SW 1271 (cell line): ENCODE data around the gene ATXN7L2.
A peak's percentile ranks its signal among the peaks of the same experiment; 100 is the strongest.

ENCODE experiments used
- DNase-seq, 2 experiments: peaks; one replicate each; lab custom pipeline; 2025; lab: John Stamatoyannopoulos, UW

Gene ATXN7L2

DNA sequence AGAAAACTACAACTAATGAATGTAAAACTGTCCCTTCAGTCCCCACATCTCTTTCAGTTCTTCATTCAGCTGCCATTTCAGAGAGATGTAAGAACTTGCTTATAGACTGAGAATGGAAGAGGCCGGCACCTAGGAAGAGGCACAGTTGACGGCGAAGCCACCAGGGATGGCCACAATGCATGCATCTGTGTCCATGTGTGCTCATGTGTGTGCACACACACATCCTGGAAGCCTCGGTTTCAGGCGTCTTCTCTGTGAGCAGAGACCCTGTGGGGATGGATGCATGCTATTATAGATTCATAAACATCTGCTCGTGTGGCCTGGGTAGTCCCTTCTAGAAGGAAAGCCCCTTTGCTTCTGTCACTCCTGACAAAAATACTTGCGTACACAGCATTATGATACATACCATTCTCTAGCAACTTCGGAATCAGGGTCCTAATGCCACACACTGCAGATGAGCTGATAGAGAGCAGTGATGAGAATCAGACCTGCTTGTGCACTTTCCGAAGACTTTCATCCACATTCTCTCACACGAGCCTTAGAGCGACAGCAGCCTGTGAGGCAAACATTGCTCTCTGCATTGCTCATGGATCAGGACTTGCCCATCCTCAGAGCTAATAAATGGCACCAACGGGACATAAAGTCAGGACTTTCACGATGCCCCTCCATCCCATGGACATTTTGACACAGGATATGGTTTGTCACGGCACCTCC lies 43.5 kb downstream of the ATXN7L2 start:
- DNase-seq: no peak

DNA sequence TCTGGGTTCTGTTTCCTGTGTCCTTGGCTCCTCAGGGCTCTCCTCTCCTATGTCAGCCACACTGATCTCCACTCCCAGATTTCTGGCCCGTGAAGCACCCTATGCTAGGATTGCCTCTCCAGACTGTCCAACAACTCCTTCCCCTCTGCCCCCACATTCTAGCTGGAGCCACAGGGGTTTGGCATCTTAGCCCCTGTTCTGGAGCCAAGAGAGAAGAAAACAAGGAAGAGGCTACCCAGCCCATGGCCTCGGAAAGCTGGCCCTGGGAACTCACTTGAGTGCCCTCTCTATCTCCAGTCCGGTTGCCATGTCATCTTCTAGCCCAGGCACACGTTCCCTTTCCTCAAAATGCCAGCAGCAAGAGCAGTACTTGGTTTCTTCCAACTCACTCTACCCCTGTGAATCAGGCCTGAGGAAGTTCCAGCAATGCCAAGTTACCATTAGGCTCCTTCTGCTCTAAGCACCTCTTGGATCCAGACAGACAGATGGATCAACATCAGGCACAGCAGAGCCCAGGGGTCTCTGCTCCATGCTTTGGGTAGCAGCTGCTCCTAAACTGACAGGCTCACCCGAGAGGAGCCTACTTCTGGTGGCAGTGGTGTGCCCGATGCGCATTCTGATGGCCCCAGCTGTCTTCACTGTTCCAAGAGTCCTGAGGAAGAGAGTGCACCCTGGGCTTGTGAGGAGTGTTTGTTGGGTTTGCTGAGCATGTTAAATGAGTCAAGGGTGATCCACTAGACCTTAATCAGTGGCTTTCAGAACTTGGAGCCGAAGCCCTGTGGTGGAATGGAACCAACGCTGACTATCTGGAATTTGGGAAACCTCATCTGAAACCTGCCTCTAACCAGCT lies 44.4 kb downstream of the ATXN7L2 start:
- no peak for DNase-seq

DNA sequence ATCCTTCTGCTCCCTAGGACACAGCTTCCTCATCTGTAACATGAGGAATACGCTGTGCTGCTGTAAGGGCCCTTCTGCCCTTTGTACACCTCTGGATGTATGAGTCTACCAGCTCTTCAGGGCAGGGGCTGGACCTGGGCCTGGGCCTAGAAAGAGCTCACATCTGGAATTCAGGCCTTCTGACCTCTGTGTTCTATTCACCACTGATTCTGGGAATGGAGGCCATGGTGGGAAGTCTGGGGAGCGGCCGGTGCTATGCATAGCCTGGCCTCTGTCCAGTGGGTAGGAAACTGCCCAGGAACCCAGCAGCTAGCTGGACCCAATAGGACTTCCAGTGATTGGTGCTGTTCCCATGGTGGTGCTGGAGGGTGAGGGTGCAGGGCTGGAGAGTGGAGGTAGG lies 45.0 kb downstream of the ATXN7L2 start:
- no peak for DNase-seq

DNA sequence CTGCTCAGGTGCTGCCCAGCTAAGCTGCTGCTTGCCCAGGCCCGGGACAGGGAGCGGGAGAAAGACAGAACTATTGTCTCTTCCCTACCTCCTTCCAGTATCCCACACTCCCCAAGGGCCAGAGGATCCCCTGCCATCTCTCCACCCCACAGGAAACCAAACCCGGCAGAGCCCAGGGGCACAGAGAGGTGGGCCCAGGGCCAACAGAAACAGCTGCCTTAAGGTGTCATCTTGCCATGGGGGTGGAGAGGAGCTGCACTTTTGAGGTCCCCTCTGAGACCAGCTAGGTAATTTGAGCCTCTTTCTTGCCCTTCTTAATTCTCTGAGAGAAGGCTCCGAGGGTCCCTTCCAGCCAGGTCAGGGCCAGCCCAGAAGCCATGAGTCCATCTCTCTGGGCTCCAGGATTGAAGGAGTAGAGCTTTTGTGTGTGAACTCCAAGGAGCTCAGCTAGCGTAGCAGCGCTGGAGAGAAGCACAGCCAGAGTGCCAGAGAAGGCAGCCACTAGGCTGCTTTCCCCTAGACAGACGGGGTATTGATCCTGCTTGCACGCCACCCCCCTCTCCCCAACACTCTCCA lies 46.3 kb downstream of the ATXN7L2 start:
- no peak for DNase-seq

DNA sequence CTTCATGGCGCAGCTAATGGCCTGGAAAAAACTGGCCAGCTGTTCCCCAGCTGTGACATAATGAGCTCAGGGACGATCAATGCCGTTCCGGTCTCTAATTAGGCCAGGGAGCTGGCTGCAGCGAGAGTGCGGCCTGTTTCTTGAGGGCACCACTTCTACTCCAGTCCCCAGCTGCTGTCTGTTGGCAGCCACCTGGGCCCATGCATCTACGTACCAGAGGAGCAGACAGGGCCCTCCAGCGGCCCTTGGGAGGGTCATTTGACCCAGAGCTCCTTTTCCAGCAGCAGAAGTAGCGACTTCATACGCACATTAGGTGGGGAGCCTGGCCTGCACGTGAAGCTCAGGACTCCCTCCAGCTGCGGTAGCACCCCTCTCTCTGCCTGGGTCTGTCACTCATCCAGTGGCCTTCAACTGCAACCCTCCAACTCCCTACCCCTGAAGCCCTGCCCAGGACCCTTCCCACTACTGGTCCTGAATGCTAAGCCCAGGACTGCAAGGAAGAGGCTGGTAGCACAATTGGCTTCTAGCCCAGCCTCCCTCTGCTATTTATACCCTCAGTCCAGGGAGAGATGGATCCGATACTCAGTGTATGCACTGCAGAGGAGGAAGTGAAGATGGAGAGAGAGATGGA lies 46.9 kb downstream of the ATXN7L2 start:
- no peak for DNase-seq

DNA sequence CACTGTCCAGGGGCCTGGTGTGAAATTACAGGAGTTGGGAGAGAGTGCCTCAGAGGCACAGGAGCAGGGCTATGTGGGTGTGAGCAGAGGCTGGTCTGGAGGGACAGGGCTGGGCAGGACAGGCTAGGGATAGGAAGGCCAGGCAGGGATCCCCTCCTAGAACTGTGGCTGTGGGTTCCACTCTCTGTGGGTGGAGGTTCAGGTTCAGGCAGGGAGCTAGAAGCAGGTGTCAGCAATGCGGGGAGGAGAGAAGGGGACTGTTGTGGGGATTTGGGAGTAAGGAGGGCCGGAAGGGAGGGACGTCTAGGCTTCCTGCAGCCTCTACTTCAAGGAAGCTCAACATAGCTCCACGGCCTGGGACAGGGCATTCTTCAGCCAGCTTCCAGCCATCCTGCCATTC lies 47.7 kb downstream of the ATXN7L2 start:
- no peak for DNase-seq

DNA sequence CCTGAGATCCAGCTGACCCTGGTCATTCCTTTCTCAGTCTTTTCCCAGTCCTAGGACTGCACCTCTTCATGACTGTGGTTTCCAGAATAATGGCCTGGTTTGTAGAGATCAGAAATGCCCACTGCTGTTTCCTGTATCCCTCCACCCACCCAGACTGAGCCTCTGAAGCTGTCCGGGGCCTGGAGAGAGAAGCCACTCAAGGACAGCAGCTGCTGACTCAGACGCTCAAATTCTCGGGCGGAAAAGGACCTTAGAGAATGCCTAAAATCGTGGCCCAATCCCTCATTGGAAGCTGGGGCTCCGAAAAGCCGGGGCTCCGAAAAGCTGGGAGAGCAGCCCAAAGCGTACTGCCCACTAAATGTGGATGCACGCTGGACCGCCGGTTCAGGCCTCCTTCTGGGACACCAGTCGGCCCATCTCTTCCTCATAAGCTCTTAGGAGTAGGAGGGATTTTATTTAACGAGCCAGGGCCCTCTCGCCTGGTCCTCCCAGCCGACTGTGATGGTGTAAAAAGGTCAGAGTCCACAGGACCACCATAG lies 48.2 kb downstream of the ATXN7L2 start:
- no peak for DNase-seq

DNA sequence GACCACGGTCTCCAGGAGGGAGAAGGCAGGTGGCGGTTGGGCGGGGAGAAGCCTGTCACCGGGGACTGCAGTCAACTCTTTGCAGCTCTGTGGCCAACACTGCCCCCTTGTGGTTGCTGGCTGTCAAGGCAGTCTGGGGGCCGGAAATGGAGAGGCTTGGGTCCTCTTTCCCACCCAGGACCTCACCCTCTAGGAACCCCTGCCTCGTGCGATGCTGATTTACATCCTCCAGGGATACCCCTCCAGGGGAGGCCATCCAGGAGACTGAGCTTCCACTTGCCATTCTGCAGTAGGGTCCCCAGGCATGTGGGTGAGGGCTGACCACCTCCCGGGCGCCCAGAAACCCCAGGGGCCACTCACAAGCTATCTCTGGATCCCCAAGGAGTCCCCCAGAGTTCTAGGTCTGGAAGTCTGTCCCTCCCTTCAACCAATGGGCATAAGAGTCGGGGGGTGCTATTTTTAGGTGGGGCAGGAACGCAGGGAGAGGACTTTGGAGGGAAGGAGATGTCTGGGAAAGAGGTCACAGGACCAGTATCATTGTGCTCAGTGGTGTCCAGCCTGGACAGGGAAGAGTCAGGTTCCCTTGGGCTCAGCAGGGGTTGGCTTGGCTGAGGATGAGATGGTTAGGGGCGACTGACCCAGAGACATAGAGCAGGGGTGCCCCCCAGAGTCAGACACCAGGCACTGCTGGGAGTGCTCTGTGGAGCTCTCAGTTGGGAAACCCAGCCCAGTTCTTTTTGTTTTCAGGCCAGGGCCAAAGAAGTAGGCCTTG lies 48.8 kb downstream of the ATXN7L2 start:
- DNase-seq: peak; percentile 10 to 29

DNA sequence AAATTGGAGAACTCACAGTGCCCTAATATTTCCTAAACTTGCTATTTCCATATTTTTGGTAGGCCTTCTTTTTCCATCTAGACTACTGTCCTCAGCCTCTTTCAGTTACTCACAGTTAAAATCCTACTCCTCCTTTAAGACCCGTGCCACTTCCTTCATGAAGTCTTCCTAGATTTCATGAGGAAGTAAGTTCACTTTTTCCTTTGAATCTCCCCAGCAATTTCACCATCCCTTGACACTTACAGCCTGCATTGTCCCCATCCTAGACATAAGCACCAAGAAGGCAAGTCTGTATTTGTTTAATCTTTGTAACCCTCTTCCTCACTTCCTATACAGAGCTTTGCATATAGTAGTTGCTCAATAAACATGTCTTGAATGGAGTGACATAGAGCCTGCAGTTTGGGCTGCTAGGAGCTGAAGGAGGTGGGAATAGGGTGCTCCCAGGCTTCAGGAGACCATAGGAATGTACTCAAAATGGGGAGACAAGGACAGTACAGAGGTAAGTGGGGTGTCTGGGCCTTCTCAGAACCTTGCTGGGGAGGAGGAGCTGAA lies 50.7 kb downstream of the ATXN7L2 start:
- no peak for DNase-seq

DNA sequence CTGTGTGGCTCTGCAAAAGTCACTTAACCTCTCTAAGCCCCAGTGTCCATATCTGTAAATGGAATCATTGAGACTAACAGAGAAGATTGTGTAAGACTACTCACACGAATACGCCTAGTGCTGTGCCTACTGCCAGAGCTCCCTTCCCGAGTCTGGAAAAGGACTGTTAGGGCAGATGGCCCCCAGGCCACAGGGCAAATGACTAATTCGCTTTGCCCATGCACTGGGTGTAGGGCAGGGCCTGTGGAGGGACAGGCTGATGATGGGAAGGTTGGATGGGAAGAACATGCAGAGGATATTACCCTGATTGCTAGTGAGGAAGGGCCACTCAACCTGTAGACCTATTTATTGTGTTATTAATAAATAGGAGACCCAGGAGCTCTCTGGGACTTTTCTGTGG lies 51.8 kb downstream of the ATXN7L2 start:
- no peak for DNase-seq

DNA sequence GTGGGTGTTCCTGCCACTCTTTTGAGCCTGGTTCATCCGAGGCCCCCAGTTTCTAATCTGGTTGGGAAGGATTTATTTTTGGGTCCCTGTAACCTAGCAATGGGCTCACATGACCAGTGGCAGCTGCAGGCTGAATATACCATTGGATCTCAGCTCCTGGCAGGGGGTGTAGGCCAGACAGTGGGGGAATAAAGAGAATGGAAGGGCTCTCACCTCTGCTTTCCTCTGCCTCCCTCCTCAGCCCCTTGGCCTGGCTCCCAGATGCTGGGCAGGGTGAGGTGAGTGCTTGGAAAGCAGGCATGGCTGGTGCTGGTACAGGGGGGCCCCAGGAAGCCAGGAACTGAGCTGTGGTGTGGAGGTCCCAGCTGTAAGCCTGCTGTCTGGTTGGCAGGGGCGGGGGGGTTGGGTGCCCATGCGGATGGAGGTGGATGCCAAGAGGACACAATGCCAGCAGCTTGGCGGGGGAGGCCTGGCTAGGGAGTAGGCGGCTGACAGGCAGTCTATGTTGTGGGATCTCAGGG lies 52.3 kb downstream of the ATXN7L2 start:
- no peak for DNase-seq

DNA sequence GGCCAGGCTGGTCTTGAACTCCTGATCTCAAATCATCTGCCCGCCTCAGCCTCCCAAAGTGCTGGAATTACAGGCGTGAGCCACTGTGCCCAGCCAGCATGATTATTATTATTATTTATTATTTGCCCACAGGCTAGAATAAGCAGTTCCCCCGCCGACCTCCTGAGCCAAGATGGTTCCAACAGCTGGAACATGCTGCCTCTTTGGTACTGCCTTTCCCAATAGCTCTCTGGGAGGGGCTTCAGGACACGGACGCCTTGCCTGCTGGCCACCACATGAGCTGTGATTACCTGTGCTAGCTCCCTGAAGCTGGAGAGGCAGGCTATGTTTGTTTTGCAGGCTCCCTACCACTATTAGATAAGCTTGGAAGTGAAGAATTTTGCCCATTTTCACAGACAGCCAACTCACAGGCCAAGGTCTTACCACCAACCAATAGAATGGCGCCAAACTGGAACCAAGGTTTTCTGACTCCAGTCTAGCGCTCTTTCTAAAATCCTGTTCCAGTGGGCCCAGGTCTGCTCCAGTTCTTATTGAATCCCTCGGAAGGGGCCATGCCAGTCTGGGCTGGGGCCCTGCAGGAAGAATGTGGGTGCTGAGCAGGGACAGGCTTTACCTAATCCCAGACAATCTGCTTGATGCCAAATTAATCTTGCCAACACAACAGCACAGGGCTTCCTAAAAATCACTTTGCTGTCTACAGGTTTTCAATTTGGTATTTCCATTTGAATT lies 53.9 kb downstream of the ATXN7L2 start:
- no peak for DNase-seq

DNA sequence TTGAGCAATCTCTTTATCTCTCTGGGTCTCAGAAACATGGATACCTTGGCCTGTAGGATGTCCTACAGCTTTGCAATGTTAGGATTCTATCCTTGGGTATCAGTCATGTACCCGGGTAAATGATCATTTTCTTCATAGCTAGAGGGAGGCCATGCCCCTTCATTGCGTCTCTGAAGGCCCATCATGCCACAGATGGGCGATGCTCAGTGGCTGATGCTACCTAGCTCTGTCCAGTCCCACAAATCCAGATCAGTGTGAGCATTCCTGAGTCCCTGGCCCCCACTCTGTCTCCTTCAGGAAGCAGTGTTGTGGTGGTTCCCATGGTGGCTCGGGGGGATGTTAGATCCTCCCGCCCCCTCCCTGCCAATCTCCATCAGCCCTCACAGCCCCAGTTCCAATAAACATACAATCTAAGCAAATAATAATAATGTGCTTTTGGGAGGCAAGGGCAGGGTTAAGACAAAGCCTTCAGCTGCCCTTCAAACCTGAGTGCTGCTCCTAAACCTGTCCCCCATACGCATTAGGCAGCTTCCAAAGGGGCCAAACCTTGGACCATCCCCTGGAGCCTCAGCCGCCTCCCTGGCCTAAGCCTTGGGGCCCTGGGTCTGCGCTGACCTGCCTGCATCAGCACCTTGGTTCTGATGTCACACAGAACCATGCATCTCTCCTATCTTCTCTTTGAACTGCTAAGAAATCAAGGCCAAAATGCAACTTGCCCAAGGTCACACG lies 55.3 kb downstream of the ATXN7L2 start:
- DNase-seq: no peak

DNA sequence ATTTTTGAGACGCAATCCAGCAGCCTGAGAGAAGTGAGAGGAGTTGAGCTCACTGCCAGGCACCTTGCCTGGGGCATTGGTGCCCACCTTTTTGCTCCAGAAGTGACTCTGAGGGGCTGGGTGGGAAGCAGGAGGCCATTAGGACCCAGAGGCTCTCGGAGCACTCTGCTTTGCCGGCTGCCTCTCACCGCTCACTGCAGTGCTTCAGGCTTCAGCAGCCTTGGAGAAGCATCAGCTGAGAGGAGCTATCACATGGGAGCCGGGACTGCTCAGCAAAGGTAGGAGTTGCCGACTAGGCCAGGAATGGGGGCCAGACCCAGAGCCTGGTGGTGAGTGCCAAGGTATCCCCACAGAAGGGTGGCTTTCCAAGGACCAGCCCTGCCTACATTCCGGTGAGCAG lies 56.0 kb downstream of the ATXN7L2 start, which contains the start of gene GPR61:
GPR61 (plus strand) TSS at position 197 of the 400 bp plus-strand sequence. CDS start 3,151 bp downstream, outside the sequence.
- no peak for DNase-seq

DNA sequence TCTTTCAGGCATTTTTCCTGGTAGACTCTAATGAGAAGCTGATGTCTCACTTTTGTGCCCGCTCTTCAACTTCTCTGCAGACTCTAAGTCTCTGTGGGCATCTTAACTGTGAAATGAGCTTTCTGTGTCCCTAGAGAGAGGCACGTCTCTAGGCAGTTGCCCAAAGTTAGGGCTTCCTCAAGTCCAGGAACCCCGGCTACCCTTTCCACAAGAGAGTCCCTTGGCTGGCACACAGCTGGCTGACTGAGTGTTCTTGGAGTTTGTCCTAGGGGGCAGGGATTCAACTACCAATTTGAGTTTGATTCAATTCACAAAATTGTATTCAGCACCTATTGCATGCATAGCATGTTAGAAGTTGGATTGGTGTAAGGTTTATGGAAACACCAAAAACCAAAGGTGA lies 57.4 kb downstream of the ATXN7L2 start:
- DNase-seq: no peak
